ENCODE data around the gene CDH5. TPM values are rescaled to one million over a fixed set of nuclear protein-coding genes. Genes with fewer than 3 reads are reported as not detected.

The CDH5 gene
- total and polyA plus RNA-seq, 2 donors from 2014 or later, result 13.9 to 41.3 TPM

DNA sequence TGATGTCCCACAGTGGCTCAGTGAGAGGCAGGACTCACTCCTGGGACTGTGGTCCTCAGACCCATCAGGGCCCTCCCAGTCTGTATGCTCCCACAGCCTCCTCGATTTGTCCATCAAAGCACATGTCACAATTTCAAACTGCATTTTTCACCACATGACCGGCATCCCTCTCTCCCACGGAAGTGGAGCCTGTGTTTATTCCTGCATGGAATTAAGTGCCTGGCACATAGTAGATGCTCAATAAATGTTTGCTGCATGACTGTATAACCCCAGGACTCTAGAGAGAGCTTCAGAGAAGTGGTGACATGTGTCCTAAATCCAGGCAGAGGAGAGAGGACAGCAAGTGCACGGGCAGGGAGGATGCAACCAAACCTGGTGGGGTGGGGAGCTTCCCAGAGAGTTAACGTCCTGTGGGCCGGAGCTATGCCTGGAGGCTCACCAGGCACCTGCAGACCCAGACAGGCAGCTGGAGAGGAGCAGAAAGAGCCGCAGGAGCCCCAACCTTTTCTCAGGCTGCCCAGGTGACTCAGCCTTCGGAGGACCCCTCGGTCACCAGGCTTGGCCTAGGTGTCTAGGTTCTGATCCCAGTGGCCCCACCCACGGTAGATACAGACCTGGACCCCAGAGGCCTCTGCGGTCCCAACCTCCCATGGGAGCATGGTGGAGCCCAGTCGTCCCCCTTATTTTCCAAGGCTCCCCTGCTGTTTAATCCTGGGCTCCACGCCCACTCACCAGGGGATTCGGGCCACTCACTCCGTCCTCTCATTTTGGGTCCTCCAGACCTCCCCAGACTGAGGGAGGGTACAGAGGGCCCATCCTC is 5.8 kb downstream of the CDH5 start:
- no peak overlapping the region for H3K27ac ChIP-seq (ENCODE audit: low read depth in 2 of 2, low read length in 2 of 2)
- H3K36me3 ChIP-seq (ENCODE audit: control insufficient read depth in 2 of 3, insufficient read depth in 3 of 3, low read length in 3 of 3), result no peaks in the 10 kb centered on the region
- intact Hi-C loops (cut with DNase I), result no loop called here
- TF ChIP-seq, protein P1, sequence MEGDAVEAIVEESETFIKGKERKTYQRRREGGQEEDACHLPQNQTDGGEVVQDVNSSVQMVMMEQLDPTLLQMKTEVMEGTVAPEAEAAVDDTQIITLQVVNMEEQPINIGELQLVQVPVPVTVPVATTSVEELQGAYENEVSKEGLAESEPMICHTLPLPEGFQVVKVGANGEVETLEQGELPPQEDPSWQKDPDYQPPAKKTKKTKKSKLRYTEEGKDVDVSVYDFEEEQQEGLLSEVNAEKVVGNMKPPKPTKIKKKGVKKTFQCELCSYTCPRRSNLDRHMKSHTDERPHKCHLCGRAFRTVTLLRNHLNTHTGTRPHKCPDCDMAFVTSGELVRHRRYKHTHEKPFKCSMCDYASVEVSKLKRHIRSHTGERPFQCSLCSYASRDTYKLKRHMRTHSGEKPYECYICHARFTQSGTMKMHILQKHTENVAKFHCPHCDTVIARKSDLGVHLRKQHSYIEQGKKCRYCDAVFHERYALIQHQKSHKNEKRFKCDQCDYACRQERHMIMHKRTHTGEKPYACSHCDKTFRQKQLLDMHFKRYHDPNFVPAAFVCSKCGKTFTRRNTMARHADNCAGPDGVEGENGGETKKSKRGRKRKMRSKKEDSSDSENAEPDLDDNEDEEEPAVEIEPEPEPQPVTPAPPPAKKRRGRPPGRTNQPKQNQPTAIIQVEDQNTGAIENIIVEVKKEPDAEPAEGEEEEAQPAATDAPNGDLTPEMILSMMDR (IDR thresholded peaks at IDR 0.05; ENCODE audit: borderline replicate concordance, extremely low read depth, insufficient read depth), result no peak
- DNase-seq, result no peak
- H3K9me3 ChIP-seq (ENCODE audit: control insufficient read depth in 2 of 3, insufficient read depth in 1 of 3, low read length in 3 of 3), result no peaks in the 10 kb centered on the region
- no peak overlapping the region for H3K4me3 ChIP-seq (ENCODE audit: low read length in 3 of 3)
- no peak overlapping the region for H3K9ac ChIP-seq (ENCODE audit: low read length in 3 of 3)
- no peaks in the 10 kb centered on the region for H3K27me3 ChIP-seq (ENCODE audit: control insufficient read depth, insufficient read depth, low read length)
- H3K4me1 ChIP-seq (ENCODE audit: control insufficient read depth in 2 of 3, insufficient read depth in 2 of 3, low read depth in 1 of 3, low read length in 3 of 3), result peaks cover 0 to 2% (median 0%) of the 10 kb centered on the region in 3 donors
- FAIRE-seq, result no peak

GRCh38 chr16:66372898-66373155 is 6.3 kb downstream of the CDH5 start:
- no peaks in the 10 kb centered on the region for H3K9me3 ChIP-seq (ENCODE audit: control insufficient read depth in 2 of 3, insufficient read depth in 1 of 3, low read length in 3 of 3)
- TF ChIP-seq, protein P1 (IDR thresholded peaks at IDR 0.05; ENCODE audit: borderline replicate concordance, extremely low read depth, insufficient read depth), result no peak
- intact Hi-C loops (cut with DNase I), result no loop called here
- peaks cover 0 to 2% (median 0%) of the 10 kb centered on the region in 3 donors for H3K4me1 ChIP-seq (ENCODE audit: control insufficient read depth in 2 of 3, insufficient read depth in 2 of 3, low read depth in 1 of 3, low read length in 3 of 3)
- no peak overlapping the region for H3K9ac ChIP-seq (ENCODE audit: low read length in 3 of 3)
- FAIRE-seq (no peak), DNase-seq (no peak)
- no peak overlapping the region for H3K4me3 ChIP-seq (ENCODE audit: low read length in 3 of 3)
- no peaks in the 10 kb centered on the region for H3K27me3 ChIP-seq (ENCODE audit: control insufficient read depth, insufficient read depth, low read length)
- H3K36me3 ChIP-seq (ENCODE audit: control insufficient read depth in 2 of 3, insufficient read depth in 3 of 3, low read length in 3 of 3), result no peaks in the 10 kb centered on the region
- H3K27ac ChIP-seq (ENCODE audit: low read depth in 2 of 2, low read length in 2 of 2), result no peak overlapping the region

DNA sequence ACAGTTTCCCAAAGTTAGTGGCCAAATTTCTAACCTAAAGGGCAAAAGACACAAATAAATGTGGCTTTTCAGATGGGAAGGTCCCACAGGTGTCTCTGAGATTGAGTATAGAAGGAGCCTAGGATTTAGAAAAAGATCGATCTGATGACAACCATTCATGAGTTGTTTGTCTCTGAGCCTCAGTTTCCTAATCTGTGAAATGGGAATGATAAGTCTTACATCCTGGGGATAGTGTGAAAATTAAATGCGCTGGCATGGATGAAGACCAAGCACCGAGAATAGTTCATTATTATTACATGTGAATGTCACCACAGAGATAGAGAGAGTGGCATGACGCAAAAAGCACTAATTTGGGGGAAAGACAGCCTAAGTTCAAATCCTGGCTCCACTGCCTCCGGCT is 7.2 kb downstream of the CDH5 start:
- Histone ChIP-seq H3K36me3 (ENCODE audit: control insufficient read depth in 2 of 3, insufficient read depth in 3 of 3, low read length in 3 of 3) (no peaks in the 10 kb centered on the region), H3K4me3 (ENCODE audit: low read length in 3 of 3) (no peak overlapping the region), H3K4me1 (ENCODE audit: control insufficient read depth in 2 of 3, insufficient read depth in 2 of 3, low read depth in 1 of 3, low read length in 3 of 3) (peaks cover 0 to under 1% (median 0%) of the 10 kb centered on the region in 3 donors), H3K27me3 (ENCODE audit: control insufficient read depth, insufficient read depth, low read length) (no peaks in the 10 kb centered on the region), H3K9me3 (ENCODE audit: control insufficient read depth in 2 of 3, insufficient read depth in 1 of 3, low read length in 3 of 3) (no peaks in the 10 kb centered on the region), H3K9ac (ENCODE audit: low read length in 3 of 3) (no peak overlapping the region), H3K27ac (ENCODE audit: low read depth in 2 of 2, low read length in 2 of 2) (no peak overlapping the region)
- DNase-seq (no peak), FAIRE-seq (no peak)
- intact Hi-C loops (cut with DNase I), result no loop called here
- TF ChIP-seq, protein P1 (IDR thresholded peaks at IDR 0.05; ENCODE audit: borderline replicate concordance, extremely low read depth, insufficient read depth), result no peak

GRCh38 chr16:66374176-66374575 is 7.7 kb downstream of the CDH5 start:
- H3K27me3 ChIP-seq (ENCODE audit: control insufficient read depth, insufficient read depth, low read length), result no peaks in the 10 kb centered on the region
- TF ChIP-seq, protein P1 (IDR thresholded peaks at IDR 0.05; ENCODE audit: borderline replicate concordance, extremely low read depth, insufficient read depth), result no peak
- no peak overlapping the region for H3K4me3 ChIP-seq (ENCODE audit: low read length in 3 of 3)
- H3K9me3 ChIP-seq (ENCODE audit: control insufficient read depth in 2 of 3, insufficient read depth in 1 of 3, low read length in 3 of 3), result no peaks in the 10 kb centered on the region
- H3K4me1 ChIP-seq (ENCODE audit: control insufficient read depth in 2 of 3, insufficient read depth in 2 of 3, low read depth in 1 of 3, low read length in 3 of 3), result no peaks in the 10 kb centered on the region
- intact Hi-C loops (cut with DNase I), result no loop called here
- DNase-seq (no peak), FAIRE-seq (no peak)
- H3K9ac ChIP-seq (ENCODE audit: low read length in 3 of 3), result no peak overlapping the region
- H3K27ac ChIP-seq (ENCODE audit: low read depth in 2 of 2, low read length in 2 of 2), result no peak overlapping the region
- no peaks in the 10 kb centered on the region for H3K36me3 ChIP-seq (ENCODE audit: control insufficient read depth in 2 of 3, insufficient read depth in 3 of 3, low read length in 3 of 3)

Data from kidney (tissue), 14 donors.